Left renal cortex interstitium (tissue), 4 donors: Measurements from ENCODE around the gene TACSTD2. TPM values are rescaled to one million over a fixed set of nuclear protein-coding genes. Genes with fewer than 3 reads are reported as not detected.
A peak's percentile ranks its signal among the peaks of the same experiment; 100 is the strongest.
"Not testable (repeated sequence)": the region's sequence is repeated elsewhere in the genome, so short reads cannot be mapped to it uniquely, and the experiment has no call there.

Experiments used
- DNase-seq, 4 donors: peaks; one replicate each; pipeline ENCODE4 v3.0.0-alpha.2; 2013; ENCODE audit warnings: low read depth in 4 of 4, low spot score in 2 of 4, missing footprints in 1 of 4
- polyA plus RNA-seq, 4 donors: library from polyadenylated mRNA; unstranded; fragments of 120-200 nt; gene quantifications; one replicate each; pipeline ENCODE4 v1.2.1, GENCODE V29; 2013; ENCODE audit not compliant: insufficient read length in 4 of 4

The TACSTD2 gene
- polyA plus RNA-seq, 4 donors: 27.4 to 53.8 (median 40.4) TPM

- no peak for DNase-seq
Measured at GRCh38 chr1:58568271-58568860, 8.7 kb downstream of the TACSTD2 start.

GRCh38 chr1:58566339-58566738 is 10.7 kb downstream of the TACSTD2 start:
- no peak for DNase-seq

DNA sequence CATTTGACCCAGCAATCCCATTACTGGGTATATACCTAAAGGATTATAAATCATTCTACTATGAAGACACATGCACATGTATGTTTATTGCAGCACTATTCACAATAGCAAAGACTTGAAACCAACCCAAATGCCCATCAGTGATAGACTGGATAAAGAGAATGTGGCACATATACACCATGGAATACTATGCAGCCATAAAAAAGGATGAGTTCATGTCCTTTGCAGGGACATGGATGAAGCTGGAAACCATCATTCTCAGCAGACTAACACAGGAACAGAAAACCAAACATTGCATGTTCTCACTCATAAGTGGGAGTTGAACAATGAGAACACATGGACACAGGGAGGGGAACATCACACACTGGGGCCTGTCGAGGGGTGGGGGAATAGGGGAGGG is 13.3 kb downstream of the TACSTD2 start:
- DNase-seq: not testable (repeated sequence)

GRCh38 chr1:58561633-58562032 is 15.4 kb downstream of the TACSTD2 start:
- DNase-seq: no peak

DNA sequence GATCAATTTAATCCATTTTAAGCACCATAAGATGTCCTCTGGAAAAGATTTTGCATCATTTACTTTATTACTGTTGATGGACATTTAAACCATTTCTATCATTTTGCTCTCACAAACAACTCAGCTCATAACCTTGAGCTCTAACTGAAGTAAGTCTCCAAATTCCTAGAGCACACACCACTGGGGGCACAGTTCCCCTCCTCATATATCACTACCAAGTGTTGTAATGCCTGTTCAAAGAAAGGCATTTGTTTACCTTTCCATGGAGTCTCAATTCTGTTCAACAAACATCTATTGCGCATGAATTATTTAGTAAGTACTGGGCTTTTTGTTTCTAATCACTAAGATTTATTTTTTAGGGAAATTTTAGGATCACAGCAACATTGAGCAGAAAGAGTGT is 21.7 kb downstream of the TACSTD2 start:
- DNase-seq: no peak

- no peak for DNase-seq
Measured at GRCh38 chr1:58551186-58552140, 25.6 kb downstream of the TACSTD2 start.

DNA sequence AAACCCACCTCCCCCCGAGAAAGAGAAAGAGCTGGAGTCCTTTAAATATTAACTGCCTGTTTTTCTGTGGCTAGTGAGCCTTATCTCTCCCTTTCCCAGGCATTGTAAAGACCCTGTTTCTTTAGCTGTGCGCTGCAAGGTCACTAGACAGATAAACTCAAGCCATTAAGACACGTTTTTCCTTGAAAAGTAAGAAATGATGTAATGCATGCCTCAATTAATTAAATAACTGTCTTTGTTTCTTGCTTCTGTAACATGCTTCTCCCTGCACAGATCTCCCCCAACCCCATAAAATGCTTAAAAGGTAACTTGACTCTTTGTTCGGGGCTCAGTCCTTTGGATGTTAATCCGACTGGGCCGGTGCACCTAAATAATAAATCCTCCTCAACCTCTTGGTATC is 27.8 kb downstream of the TACSTD2 start:
- DNase-seq: peak in 1 of 4 donors; percentile 25

DNA sequence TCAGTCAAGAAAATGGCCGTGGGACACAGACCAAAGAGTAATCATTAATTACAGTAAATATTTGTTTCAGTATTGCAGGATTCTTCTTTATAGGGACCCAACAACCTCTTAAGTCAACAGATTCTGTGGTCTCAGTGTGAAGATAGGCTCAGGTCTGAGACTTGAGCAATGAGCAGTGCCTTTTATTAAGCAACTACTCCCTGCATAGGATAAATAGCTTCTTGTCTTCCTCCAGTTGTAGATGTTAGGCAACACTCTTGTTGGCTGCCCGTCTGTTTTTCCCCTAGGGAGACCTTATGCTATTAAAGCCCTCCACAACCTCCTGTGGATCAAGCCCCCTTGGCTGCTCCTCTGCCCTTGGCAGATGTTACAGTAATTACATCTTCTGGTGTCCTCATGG is 28.7 kb downstream of the TACSTD2 start:
- DNase-seq: no peak

DNA sequence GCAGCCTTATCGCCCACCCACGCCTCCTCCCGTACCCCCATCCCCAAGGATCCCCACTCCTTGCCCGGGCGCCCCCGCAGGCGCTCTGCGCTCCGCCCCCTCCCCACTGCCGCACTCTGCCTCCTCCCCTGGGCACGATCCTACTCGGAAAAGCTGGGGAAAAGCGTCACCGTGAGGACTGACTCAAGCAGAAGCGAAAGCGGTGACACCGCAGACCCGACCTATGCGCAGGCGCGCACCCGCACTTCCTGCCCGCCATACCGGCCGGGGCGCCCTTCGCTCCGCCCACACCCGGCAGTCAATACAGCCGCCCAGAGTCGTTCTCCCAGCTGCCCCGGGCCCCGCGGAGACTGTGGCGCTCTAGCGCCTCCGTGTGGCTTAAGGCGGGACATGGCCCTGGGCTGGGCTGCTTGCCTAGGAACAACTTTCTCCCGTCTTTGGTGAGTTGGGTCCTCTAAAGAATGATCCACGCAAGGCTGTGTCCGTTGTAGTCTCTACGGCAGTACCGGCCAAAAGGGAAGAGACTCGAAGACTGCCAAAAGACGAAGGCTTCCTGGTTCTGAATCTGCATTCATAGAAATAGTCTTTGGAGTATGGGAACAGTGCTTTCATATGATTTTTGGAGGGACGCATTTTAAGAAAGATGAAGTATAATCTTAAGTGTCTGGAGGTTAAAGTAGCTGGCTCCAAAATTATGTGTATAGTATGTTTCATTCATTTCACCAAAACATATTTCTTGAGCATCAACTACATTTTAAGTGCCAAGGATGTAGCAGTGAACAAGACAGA is 30.3 kb downstream of the TACSTD2 start, which contains the start of gene OMA1:
Gene OMA1, minus strand, starts transcription at position 207 of the 789 bp plus-strand sequence. CDS start 7,432 bp downstream, outside the sequence.
- peak; percentile 84 to 92 (median 88) for DNase-seq

- DNase-seq: peak; percentile 51 to 70 (median 62)
Measured at GRCh38 chr1:58545591-58546519, 31.2 kb downstream of the TACSTD2 start.

DNA sequence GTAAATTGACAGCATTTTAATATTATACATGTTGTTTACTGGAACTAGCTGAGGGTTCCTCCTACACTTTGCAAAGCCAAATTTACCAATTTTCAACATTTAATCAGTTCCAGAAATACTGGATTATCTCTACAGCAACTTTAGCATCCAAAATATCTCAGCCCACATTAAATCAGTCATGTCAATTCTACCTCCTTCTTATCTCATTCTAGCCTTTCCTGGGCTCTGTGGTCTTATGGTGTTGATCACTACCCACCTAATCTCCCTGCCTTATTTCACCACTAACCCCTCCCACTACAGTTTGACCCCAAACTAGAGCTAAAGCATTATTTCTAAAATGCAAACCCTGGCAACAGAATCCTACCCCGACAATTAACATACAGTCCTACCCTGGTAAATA is 33.8 kb downstream of the TACSTD2 start:
- no peak for DNase-seq

- no peak for DNase-seq
Measured at GRCh38 chr1:58539553-58539952, 37.5 kb downstream of the TACSTD2 start.

DNA sequence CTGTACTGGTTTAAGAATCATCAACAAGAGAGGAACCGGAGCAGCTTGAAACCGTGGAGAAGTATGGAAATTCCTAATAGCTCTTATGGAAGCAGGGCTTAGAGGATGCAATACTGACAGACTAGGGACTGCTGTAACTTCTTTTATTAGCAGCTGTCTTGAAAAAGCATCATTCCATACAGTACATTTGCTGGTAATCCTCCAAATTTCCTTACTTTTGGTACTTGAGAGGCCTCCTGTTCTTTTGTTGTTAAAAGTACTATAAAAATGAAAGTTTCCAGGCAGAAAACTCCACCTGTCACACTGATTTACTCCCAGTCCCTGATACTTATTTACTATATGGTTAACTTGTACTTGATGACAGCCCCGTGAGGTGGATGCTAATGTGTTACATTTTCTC is 38.2 kb downstream of the TACSTD2 start:
- no peak for DNase-seq

DNA sequence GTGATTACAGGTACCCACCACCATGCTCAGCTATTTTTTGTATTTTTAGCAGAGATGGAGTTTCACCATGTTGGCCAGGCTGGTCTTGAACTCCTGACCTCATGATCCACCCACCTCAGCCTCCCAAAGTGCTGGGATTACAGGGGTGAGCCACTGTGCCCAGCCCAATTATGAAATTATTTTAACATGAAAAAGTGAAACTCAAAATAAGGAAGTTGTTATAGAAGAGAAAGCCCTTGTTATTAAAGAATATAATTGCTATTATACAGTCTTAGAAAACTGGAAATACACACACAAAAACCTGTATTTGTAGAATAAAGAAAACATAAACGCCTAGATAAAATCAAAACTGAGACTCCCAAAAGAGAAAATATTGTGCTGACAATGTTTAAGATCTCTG is 45.2 kb downstream of the TACSTD2 start:
- not testable (repeated sequence) for DNase-seq

- DNase-seq: no peak
Measured at GRCh38 chr1:58529284-58529683, 47.8 kb downstream of the TACSTD2 start.

GRCh38 chr1:58528518-58528917 is 48.5 kb downstream of the TACSTD2 start:
- no peak for DNase-seq
